OCI-LY3 (cell line): ENCODE measurements around the gene PKN3.

ENCODE experiments used
- H2AFZ ChIP-seq: fragments of 200-600, 300-600 bp; shearing (Covaris generic); 2 replicates; pipeline ENCODE4 v1.6.0; 2014; ENCODE audit warnings: antibody characterized with exemption, low read depth, low read length
- H3K27ac ChIP-seq: fragments of 200-600, 300-600 bp; sonication (generic); 2 replicates; pipeline ENCODE4 v1.5.1; 2014; ENCODE audit warnings: mild to moderate bottlenecking, low read length, moderate library complexity, mixed read lengths
- H3K27me3 ChIP-seq: fragments of 200-600, 300-600 bp; sonication (generic); 2 replicates; pipeline ENCODE4 v1.6.1; 2014; ENCODE audit warnings: low read depth, low read length, mixed read lengths
- H3K36me3 ChIP-seq: fragments of 200-600, 300-600 bp; sonication (generic); replicated peaks from 2 replicates; pipeline ENCODE3; 2014; ENCODE audit warnings: low read depth, low read length, mixed read lengths
- H3K4me1 ChIP-seq: fragments of 300-600, 200-600 bp; sonication (generic); 2 replicates; pipeline ENCODE4 v1.6.1; 2014; ENCODE audit warnings: low read length, mixed read lengths
- H3K4me2 ChIP-seq: fragments of 200-600, 300-600 bp; sonication (generic); 2 replicates; pipeline ENCODE4 v1.6.1; 2014; ENCODE audit warnings: low read length, mixed read lengths
- H3K4me3 ChIP-seq: fragments of 300-600, 200-600 bp; sonication (generic); 2 replicates; pipeline ENCODE4 v1.5.1; 2014; ENCODE audit warnings: antibody characterized with exemption, mild to moderate bottlenecking, low read length, moderate library complexity
- H3K79me2 ChIP-seq: fragments of 300-600, 200-600 bp; shearing (Covaris generic); 2 replicates; pipeline ENCODE4 v1.6.1; 2014; ENCODE audit warnings: mild to moderate bottlenecking, low read length, mixed read lengths
- H3K9ac ChIP-seq: fragments of 300-600, 200-600 bp; shearing (Covaris generic); 2 replicates; pipeline ENCODE4 v1.6.0; 2014; ENCODE audit warnings: mild to moderate bottlenecking, low read length, moderate library complexity
- H3K9me3 ChIP-seq: fragments of 200-600, 300-600 bp; shearing (Covaris generic); 2 replicates; pipeline ENCODE4 v1.6.1; 2014; ENCODE audit warnings: low read length, mixed read lengths; ENCODE audit not compliant: insufficient read depth
- H4K20me1 ChIP-seq: fragments of 200-600, 300-600 bp; sonication (generic); 2 replicates; pipeline ENCODE4 v1.6.1; 2016; ENCODE audit warnings: low read length, mixed read lengths; ENCODE audit not compliant: insufficient read depth
- CTCF ChIP-seq: fragments of 200-600, 300-600 bp; sonication (generic); IDR thresholded peaks from 2 replicates; pipeline ENCODE4 v1.5.1; 2014; ENCODE audit warnings: antibody characterized with exemption, low read length, low read depth
- EZH2phosphoT487 ChIP-seq: fragments of 200-600 bp; shearing (Covaris generic); IDR thresholded peaks from 2 replicates; pipeline ENCODE4 v1.6.1; 2018; ENCODE audit warnings: antibody characterized with exemption, mixed run types, low read depth

The PKN3 gene

GRCh38 chr9:128723866-128724743 lies 21.8 kb downstream of the PKN3 start, which contains the start of gene ZDHHC12:
TSS of gene ZDHHC12 (minus strand) at chr9:128724127. CDS start at chr9:128724093, 34 bp downstream.
- H3K27ac ChIP-seq, result peak within 1 kb of the TSS; percentile 36
- peak within 1 kb of the TSS; percentile 88 for H3K4me2 ChIP-seq
- H4K20me1 ChIP-seq, result no peaks in the 10 kb centered on the region
- H3K36me3 ChIP-seq, result peaks cover 3% of the 10 kb centered on the region
- H2AFZ ChIP-seq, result peak within 1 kb of the TSS; percentile 63; the same call in 1 of the 2 replicates
- no peaks in the 10 kb centered on the region for H3K9me3 ChIP-seq
- H3K4me3 ChIP-seq, result peak within 1 kb of the TSS; percentile 93
- TF ChIP-seq CTCF (no peak), EZH2phosphoT487 (no peak)
- no peaks in the 10 kb centered on the region for H3K27me3 ChIP-seq
- peak within 1 kb of the TSS; percentile 92 for H3K9ac ChIP-seq
- peaks cover 11% of the 10 kb centered on the region for H3K79me2 ChIP-seq
- peaks cover 14% of the 10 kb centered on the region for H3K4me1 ChIP-seq

- peaks cover 3% of the 10 kb centered on the region for H3K36me3 ChIP-seq
- no peaks in the 10 kb centered on the region for H4K20me1 ChIP-seq
- H2AFZ ChIP-seq, result peak overlapping the region; percentile 63; the same call in 1 of the 2 replicates
- H3K9me3 ChIP-seq, result no peaks in the 10 kb centered on the region
- peaks cover 11% of the 10 kb centered on the region for H3K79me2 ChIP-seq
- peak overlapping the region; percentile 88 for H3K4me2 ChIP-seq
- TF ChIP-seq EZH2phosphoT487 (no peak), CTCF (no peak)
- peak overlapping the region; percentile 82 for H3K9ac ChIP-seq
- H3K27me3 ChIP-seq, result no peaks in the 10 kb centered on the region
- H3K27ac ChIP-seq, result peak overlapping the region; percentile 36; the same call in 1 of the 2 replicates
- H3K4me3 ChIP-seq, result peak overlapping the region; percentile 89
- peaks cover 14% of the 10 kb centered on the region for H3K4me1 ChIP-seq
These were observed 22.5 kb downstream of the PKN3 start for GRCh38 chr9:128724744-128725211.

GRCh38 chr9:128727640-128728248 lies 25.4 kb downstream of the PKN3 start:
- H3K36me3 ChIP-seq, result no peaks in the 10 kb centered on the region
- H3K9me3 ChIP-seq, result no peaks in the 10 kb centered on the region
- no peak overlapping the region for H2AFZ ChIP-seq
- no peaks in the 10 kb centered on the region for H4K20me1 ChIP-seq
- no peak for TF ChIP-seq CTCF
- H3K27ac ChIP-seq, result no peak overlapping the region
- no peaks in the 10 kb centered on the region for H3K27me3 ChIP-seq
- no peak overlapping the region for H3K9ac ChIP-seq
- H3K4me3 ChIP-seq, result no peak overlapping the region
- peaks cover 13% of the 10 kb centered on the region for H3K4me1 ChIP-seq
- H3K79me2 ChIP-seq, result peaks cover 10% of the 10 kb centered on the region
- no peak overlapping the region for H3K4me2 ChIP-seq

GRCh38 chr9:128728298-128728697 lies 26.0 kb downstream of the PKN3 start:
- no peaks in the 10 kb centered on the region for H3K27me3 ChIP-seq
- no peak overlapping the region for H3K27ac ChIP-seq
- peaks cover 5% of the 10 kb centered on the region for H3K79me2 ChIP-seq
- no peaks in the 10 kb centered on the region for H4K20me1 ChIP-seq
- H3K4me1 ChIP-seq, result peaks cover 12% of the 10 kb centered on the region; the same call in 1 of the 2 replicates
- H2AFZ ChIP-seq, result no peak overlapping the region
- H3K9ac ChIP-seq, result no peak overlapping the region
- H3K4me3 ChIP-seq, result no peak overlapping the region
- TF ChIP-seq CTCF, result no peak
- no peak for TF ChIP-seq EZH2phosphoT487
- H3K36me3 ChIP-seq, result no peaks in the 10 kb centered on the region
- H3K9me3 ChIP-seq, result no peaks in the 10 kb centered on the region
- no peak overlapping the region for H3K4me2 ChIP-seq
